Fibroblast of pulmonary artery (primary cell): ENCODE results near the gene PDZD2.

Experiments used
- DNase-seq: peaks from one replicate; pipeline ENCODE4 v3.0.0-alpha.2; 2010; ENCODE audit warnings: low read depth
- H3K4me3 ChIP-seq: replicated peaks from 2 replicates; pipeline ENCODE4 v1.5.1; 2011; ENCODE audit warnings: low read depth, mild to moderate bottlenecking, control low read depth, low read length, moderate library complexity
- CTCF ChIP-seq: IDR thresholded peaks from 2 replicates; pipeline ENCODE4 v1.5.1; 2011; ENCODE audit warnings: mild to moderate bottlenecking, control low read depth, low read length, inconsistent platforms; ENCODE audit errors: missing control alignments

PDZD2 gene

GRCh38 chr5:32138839-32139493 is 500.0 kb downstream of the PDZD2 start:
- DNase-seq = no peak
- H3K4me3 ChIP-seq = no peak overlapping the region
- no peak for TF ChIP-seq CTCF

GRCh38 chr5:32143617-32144377 is 504.9 kb downstream of the PDZD2 start:
- TF ChIP-seq CTCF = no peak
- H3K4me3 ChIP-seq = no peak overlapping the region
- DNase-seq = no peak

GRCh38 chr5:32144378-32145207 is 505.7 kb downstream of the PDZD2 start:
- DNase-seq = no peak
- H3K4me3 ChIP-seq = no peak overlapping the region
- TF ChIP-seq CTCF = no peak

- H3K4me3 ChIP-seq = no peak overlapping the region
- no peak for DNase-seq
- no peak for TF ChIP-seq CTCF
Measured at GRCh38 chr5:32145378-32145777, 506.4 kb downstream of the PDZD2 start.

GRCh38 chr5:32147236-32147635 is 508.3 kb downstream of the PDZD2 start:
- no peak overlapping the region for H3K4me3 ChIP-seq
- no peak for TF ChIP-seq CTCF
- DNase-seq = peak; percentile 55

GRCh38 chr5:32147959-32148358 is 509.0 kb downstream of the PDZD2 start:
- no peak for TF ChIP-seq CTCF

More at GRCh38 chr5:32147959-32148358, 509.0 kb downstream of the PDZD2 start:
- no peak overlapping the region for H3K4me3 ChIP-seq
- no peak for DNase-seq
